HG03342 (cell line): ENCODE results near the gene BNC2.
"Not testable (repeated sequence)": the region's sequence is repeated elsewhere in the genome, so short reads cannot be mapped to it uniquely, and the experiment has no call there.

Source experiments
- ATAC-seq: cut with Tn5 transposase; IDR thresholded peaks from one replicate; pipeline ENCODE4 v1.9.1; 2021; ENCODE audit warnings: mild to moderate bottlenecking, moderate library complexity; ENCODE audit not compliant: unreplicated experiment

The BNC2 gene

DNA sequence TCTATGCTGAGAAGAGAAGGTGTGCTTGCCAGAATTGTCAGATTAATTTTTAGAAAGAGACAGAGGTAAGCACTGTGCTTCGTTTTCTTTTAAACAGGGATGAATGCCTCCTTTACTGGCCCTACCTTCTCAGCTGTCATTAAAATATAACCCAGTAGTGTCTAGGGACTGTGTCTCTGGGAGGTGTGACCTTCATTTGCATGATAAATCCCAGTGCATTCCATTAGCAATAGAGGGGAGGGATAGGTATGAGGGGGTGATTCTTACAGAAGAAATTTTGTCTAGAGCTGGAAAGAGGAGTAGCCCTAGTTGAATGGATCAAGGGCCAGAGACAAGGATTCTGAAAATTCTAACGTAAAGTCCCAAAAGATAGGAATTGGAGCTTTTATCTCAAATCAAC, 351.5 kb downstream of the BNC2 start:
- no peak for ATAC-seq

DNA sequence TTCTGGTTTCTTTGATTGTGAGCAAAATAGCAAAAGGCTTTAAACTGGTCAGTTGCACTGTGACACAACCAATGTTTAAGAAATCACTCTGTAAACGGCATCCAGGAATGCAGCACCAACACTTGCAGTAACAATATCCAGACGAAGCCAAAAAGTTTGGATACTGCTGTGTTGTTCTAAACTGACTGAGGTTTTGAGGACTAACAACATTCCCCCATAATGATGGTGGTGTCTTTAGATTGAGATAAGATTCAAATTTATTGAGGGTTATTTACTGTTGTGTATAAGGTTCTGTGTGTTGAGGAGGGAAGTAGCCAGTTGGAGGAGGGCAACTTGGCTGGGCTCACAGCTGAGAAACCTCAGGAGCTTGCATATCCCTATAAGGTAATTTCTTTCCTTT, 353.6 kb downstream of the BNC2 start:
- ATAC-seq: no peak

DNA sequence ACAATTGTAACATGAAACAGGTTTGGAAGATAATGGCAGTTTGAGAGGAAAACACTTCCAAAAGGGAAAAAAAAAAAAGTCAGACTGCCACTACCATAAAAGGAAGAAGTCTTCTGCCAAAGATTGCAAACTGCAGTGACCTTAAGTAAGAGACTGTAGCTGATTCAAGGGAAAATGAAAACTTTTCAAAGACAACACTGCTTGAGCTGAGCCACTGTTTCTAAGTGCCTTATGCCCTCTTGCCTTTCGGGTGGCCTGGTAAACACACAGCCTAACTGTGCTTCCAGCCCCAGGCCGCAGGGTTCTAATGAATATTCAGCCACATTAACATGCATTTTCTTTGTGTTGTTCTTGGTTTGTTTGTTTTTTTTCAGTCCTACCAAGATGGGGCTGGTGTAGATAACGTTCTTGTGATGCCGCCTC, 354.6 kb downstream of the BNC2 start:
- no peak for ATAC-seq

DNA sequence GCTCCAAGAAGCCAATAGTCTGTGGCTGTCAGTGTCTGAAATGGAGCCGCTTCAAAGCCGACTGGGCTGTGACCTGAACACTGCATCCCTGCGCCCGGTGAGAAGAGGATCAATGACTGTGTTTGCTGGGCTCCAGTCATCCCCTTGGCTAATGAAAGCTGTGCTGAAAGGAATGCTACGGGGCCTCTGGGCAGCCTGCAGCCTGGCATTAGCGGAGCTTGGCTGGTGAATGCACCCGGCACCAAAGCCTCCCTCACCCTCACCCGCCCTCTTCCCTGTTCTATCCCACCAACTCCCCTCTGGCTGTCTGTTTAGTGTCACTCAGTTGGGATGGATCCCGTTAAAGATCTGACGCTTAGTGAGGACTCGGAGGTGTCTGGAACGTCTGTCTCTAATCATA, 355.3 kb downstream of the BNC2 start:
- no peak for ATAC-seq

DNA sequence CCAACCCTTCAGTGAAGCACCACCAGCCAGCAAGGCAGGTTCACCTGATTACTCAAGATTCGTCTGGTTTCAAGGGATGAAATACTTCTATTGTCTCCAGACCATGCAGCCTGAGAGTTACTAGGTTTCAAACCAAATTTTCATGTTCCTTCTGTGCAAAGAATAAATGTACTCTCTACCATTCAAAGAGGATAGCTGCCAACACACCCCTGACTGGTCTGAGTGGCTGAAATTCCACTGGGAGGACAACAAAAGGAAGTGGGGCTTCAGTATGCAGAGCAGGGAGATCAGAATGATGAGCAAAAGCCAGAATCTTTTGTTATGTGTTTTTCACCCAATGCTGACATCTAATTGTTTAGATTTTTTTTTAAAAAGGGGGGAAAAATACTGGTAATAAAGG, 356.3 kb downstream of the BNC2 start:
- no peak for ATAC-seq

DNA sequence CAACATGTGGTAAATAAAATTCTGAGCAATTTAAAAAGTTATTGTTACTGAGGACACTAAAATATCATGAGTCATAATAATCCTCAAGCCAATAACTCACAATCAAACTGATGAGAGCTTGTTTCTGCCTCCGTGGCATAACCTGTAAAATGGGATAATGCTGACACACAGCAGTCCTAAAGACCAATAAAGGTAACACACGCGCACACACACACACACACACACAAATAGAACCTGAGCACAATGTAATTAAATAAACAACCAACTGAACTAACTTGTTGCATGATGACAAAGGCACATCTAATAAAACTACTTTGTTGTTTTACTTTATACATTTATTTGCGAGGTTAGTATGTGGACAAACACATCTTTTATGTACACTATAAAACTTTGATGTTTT, 358.2 kb downstream of the BNC2 start:
- no peak for ATAC-seq

DNA sequence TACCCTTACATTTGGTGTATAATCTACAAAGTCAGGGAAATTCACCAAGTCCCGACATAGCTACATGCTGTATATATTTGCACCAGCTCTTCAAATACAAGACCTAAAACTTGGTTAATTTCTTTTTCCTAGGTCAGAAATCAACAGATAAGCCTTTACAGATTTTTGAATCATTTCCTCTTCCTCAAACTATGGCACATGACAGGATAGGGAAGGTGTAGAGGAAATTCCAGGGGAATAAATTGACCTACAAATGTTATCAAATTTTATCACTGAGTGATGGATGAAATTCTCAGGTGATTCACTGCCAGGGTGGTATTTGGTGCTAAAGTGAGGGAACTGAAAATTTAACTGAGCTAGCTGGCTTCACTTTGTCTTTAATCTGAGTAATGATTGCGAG, 360.0 kb downstream of the BNC2 start:
- no peak for ATAC-seq

DNA sequence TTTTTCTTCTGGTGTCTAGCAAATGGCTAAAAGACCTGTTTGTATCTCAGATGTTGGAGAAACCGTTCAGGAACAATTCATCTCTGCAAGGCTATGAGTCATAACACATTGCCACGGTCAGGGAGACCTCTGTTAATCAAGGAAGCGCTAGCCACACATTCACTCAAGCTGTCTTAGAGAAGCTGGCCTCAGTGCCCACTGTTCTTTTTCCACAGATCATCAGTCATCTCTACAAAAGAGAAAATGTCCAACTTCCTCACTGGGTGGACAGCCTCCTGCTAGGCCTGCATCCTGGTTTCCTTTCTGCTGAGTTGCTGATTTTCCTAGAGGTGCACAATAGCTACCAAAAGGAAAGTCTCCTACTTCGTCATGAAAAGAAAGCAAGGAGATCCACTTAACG, 360.5 kb downstream of the BNC2 start:
- no peak for ATAC-seq

DNA sequence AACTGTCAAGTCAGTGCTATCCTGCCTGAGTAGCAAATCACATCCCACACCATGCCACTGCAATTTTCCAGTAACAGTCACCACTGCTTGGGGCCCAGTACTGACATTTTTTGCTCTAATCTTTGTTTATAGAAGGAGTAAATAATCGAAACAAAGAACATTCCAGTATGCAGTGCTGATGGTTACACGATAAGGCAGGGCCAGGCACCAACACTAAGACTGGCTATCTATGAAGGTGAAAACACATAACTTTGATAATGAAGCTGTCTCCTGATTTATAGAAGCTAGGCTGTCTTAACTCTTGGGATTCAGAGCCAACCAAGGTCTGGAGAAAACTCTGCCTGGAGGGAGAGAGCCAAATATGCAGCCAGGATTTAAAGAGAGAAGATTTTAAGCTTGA, 365.3 kb downstream of the BNC2 start:
- ATAC-seq: no peak

DNA sequence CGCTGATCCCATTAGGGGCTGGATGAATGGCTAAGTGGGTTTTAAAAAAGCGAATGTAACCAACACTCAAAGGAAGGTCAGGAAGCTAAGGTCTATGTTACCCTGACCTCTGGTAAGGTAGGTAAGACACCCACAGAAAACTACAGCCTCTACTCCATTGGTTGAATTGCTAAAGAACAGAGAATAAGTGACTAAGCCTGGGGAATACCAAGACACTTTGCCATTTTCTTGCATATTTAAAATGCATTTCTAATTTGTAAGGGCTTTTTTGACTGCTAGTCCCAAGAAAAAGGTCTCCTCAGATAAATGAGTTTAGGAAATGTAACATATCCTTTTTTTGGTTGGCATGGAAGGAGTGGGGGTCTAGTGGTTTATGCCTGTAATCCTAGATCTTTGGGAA, 368.7 kb downstream of the BNC2 start:
- ATAC-seq: no peak

DNA sequence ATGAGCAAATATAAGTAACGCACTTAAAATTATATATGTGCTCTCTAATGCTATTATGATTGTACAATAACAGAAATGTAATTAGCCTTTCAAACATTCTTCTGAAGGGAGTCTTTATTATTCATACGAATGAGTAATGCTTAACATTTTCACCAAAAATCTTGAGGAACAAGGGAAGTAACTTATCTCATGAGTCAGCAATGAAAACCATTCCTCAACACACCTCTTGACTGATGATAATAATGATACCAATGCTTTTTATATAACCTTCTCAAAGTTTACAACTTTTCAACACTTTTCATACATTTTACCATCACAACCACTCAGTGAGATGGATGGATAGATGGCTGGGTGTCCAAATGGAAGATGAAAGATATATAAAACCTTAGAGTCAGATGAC, 369.3 kb downstream of the BNC2 start:
- ATAC-seq: no peak

DNA sequence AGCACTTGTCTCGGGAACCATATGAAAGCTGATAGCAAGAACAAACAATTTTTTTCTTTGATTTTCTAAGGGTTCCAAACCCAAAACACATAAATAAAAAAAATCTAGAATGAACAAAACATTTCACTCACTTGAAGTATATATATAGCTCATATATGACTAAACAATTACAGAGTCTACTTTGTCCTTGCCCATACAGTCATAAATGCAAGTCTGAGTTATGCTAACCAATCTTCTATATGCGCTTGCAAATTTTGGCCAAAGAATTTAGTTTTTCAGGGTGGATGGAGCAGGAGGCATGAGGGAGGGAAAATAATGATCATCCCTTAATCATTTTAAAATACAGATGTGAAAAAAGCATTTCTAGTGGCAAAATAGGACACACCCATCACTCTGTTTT, 370.1 kb downstream of the BNC2 start:
- ATAC-seq: no peak

DNA sequence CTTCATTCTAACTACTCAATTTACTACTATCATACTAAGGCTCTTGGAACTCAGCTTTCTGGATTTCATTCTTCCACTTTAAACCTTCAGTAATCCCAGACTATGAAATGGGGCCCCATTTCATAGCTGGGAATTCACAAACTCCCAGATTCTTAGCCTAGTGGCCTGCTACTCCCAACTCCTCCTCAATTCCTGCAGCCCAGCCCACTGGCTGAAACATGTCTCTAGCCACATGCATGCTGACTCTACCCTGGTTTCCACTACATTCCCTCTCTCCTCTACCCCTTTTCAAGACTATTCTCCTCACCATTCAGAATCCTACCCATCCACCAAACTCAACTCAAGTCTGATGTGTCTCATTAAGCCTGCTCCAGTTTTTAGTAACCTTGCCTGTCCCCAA, 370.6 kb downstream of the BNC2 start:
- ATAC-seq: no peak

DNA sequence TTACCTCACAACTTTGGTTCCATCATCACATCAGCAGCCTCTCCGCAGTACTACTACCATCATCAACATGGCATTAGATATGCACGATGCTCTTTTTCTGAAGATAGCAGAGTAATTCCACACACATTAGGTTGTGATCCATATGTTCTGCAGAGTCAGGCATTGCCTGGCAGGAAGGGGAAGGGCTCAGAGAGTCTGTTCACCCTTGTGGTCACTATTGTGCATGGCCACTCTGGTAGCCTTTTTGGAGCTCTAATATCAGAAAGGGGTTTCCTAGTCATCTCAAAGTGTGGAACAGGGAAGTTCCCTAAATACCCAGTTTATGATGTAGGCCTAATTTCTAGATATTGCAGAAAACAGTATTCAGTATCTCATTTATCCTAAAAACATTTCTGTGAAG, 373.6 kb downstream of the BNC2 start:
- ATAC-seq: no peak

DNA sequence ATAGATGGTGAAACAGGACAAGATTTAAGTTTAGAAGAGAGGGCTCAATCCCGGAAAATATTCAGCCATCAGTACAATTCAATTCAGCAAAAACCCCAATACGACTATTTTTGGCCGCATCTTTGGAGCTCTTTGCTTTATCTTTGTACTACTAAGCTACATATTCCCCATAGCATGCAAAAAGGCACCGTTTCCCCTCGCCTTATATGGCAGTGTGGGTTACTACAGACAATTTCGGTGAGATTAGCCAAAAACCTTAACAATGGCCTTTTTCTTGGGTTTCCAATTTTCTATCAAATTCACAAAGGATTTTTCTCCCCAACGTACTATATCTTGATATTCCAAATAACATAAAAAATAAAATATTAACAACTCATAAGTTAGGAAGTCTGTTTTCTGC, 382.6 kb downstream of the BNC2 start:
- ATAC-seq: no peak

DNA sequence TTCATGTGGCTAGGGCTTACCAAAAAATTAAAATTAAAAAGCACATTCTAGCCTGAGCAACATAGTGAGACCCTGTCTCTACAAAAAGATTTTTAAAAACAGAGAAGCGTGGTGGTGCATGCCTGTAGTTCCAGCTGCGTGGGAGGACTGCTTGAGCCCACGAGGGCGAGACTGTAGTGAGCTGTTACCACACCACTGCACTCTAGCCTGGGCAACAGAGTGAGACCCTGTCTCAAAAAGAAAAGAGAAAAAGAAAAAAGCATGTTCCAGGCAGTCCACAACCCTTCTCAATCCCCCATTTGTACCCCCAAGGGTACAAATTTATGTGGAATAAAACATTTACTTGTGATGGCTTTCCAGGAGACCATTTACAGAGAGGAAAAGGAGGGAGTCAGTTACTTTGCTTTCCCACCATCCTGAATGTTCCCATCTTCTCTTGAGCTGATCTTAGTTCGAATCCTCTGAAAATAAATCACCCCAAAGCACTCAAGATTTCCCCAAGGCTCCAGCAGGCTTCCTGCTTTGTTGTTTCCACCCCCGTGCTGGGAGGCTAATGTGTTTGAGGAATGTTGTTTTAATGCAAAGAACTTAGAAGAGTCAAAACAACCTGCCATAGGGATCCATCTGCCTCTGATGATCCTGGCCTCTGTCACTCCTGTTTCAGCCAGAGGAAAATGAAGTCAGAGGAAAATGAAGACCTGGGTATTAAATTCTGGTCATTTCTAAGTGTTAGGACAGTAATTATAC, 384.7 kb downstream of the BNC2 start:
- no peak for ATAC-seq

DNA sequence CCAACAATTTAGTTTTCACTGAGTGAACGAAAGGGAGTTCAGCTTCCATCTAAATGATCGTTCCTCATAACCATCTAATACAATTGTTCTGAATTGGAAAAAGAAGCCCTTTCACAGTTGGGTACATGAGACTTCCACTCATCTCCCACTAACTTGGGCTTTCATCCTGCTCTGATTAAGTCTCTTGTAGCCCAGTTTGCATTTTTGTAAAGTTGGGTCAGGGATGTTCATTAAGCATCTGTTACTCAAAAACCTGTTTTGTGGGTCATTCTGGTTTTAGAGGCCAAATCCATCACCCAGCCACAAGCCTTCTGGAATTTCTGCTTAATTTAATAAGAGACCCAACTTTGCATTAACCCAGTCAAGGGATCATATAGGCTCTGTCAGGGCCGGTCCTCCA, 385.3 kb downstream of the BNC2 start:
- ATAC-seq: no peak

DNA sequence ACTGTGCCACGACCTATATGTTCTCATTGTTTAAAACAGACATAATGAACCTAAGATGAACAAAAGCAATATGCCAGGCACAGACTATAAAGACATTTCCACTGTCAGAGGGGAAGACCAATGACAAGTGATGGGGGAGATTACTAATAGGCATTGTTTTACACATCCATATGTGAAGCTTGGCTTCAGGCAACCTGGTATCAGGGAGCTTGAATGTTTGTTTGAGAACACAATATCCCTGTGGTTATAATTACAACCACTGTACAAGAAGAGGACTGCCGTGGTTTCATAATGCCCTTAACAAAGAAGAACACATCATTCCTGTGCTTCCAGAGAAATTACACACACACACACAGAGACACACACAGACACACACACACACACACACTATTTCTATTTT, 385.7 kb downstream of the BNC2 start:
- ATAC-seq: no peak

DNA sequence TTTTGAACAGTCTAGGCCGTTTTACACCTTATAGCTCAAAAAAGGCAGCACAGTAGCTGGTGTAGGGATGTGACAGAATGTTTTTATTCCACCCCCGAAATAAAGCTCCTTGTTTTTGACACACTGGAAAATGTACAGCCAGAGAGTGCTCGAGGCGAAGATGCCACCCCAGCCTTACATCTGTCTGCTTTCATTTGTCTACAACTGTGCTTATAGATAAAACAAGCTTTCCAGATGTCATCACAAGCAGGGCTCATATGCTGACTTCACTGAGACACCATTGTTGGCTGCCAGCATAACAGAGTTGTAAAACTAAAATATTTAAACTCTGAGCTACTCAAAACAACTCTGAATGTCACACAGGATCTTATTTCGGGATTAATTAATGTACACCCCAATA, 386.3 kb downstream of the BNC2 start:
- no peak for ATAC-seq

DNA sequence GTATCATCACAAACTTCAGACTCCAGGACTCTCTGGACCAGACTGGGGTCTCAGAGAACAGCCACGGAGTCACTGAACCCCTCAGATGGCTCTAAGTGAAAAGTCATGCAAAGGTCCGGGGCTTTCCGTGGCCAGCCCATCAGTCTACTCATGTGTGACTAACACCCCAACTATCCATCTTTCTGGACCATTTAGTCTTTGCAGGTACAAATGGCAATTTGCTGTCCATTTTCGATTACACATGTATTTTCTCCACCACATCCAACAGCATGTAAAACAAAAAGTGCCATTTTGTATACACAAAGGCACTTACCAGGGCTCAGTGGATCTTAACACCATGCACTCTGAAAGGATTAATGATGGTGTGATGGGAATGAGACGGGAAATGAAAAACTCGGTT, 387.7 kb downstream of the BNC2 start:
- ATAC-seq: no peak

DNA sequence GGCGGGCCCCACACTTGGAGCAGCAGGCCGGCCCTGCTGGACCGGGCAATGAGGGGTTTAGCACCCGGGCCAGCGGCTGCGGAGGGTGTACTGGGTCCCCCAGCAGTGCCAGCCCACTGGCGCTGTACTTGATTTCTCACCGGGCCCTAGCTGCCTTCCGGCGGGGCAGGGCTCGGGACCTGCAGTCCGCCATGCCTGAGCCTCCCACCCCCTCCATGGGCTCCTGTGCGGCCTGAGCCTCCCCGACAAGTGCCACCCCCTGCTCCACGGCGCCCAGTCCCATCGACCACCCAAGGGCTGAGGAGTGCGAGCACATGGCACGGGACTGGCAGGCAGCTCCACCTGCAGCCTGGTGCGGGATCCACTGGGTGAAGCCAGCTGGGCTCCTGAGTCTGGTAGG, 389.9 kb downstream of the BNC2 start:
- not testable (repeated sequence) for ATAC-seq

DNA sequence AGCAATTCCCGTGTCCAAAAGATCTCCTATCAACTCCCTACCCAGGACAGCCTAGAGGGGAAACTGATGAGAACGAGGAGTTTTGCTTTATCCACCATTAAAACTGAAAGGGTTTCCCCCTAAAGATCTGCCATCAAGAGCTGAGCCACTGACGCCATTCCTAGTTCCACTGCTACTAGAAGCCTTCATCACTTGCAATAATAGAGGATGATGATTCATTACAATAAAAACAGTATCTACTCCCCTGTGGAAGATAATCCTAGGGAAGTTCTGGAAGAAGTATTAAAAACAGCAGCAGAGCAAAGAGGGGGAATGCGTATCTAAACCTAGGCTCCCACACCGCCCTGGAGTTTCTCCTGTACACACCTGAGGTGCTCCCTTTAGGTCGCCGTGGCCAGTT, 394.5 kb downstream of the BNC2 start:
- ATAC-seq: no peak

DNA sequence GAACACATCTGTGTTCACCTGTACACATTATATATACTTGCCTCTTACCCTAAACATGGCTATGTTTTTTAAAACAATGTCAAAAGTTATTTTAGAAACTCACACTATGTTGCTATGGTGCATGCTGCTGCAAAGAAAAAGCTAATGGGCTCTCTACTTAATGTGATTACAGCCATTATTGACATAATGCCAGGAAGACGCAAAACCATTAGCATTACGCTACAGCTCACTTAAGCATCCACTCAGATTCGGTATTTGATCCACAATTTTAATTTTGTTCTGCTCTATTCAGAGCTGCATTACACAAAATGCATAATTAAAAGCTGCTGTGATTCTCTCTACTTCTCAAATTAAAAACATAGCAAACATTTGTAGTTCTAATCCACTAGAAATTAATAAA, 395.2 kb downstream of the BNC2 start:
- no peak for ATAC-seq
